ENCODE measurements around the gene MAPKAP1. TPM values are rescaled to one million over a fixed set of nuclear protein-coding genes. Genes with fewer than 3 reads are reported as not detected.

Gene MAPKAP1
- total RNA-seq, 1 donor from 2014 or later = 70.7 TPM

GRCh38 chr9:125505988-125506438 is 201.0 kb downstream of the MAPKAP1 start:
- intact Hi-C loops (cut with DNase I) = no loop called here
- DNase-seq (ENCODE audit: extremely low spot score in 2 of 2) = no peak
- Histone ChIP-seq H3K4me3 (no peak overlapping the region), H3K27me3 (no peaks in the 10 kb centered on the region), H3K27ac (peak overlapping the region; percentile 47), H3K36me3 (no peaks in the 10 kb centered on the region), H3K4me1 (peaks cover 22% of the 10 kb centered on the region), H3K9me3 (no peaks in the 10 kb centered on the region)
- TF ChIP-seq POLR2A (IDR thresholded peaks at IDR 0.05) (no peak), POLR2AphosphoS5 (IDR thresholded peaks at IDR 0.05; ENCODE audit: insufficient read depth in 1 of 2, low read depth in 1 of 2) (no peak), CTCF (IDR thresholded peaks at IDR 0.05) (no peak)

GRCh38 chr9:125504616-125505015 is 202.4 kb downstream of the MAPKAP1 start:
- Histone ChIP-seq H3K4me3 (no peak overlapping the region), H3K27ac (no peak overlapping the region), H3K27me3 (no peaks in the 10 kb centered on the region), H3K4me1 (peaks cover 15% of the 10 kb centered on the region), H3K9me3 (no peaks in the 10 kb centered on the region), H3K36me3 (no peaks in the 10 kb centered on the region)
- no peak for DNase-seq (ENCODE audit: extremely low spot score in 2 of 2)
- intact Hi-C loops (cut with DNase I) = no loop called here
- TF ChIP-seq POLR2AphosphoS5 (IDR thresholded peaks at IDR 0.05; ENCODE audit: insufficient read depth in 1 of 2, low read depth in 1 of 2) (no peak), POLR2A (IDR thresholded peaks at IDR 0.05) (no peak)

GRCh38 chr9:125497906-125498305 is 209.1 kb downstream of the MAPKAP1 start:
- Histone ChIP-seq H3K27ac (no peak overlapping the region), H3K27me3 (no peaks in the 10 kb centered on the region)
- intact Hi-C loops (cut with DNase I) = no loop called here

GRCh38 chr9:125497478-125497877 is 209.5 kb downstream of the MAPKAP1 start:
- H3K27me3 ChIP-seq = no peaks in the 10 kb centered on the region
- no peak for DNase-seq (ENCODE audit: extremely low spot score in 2 of 2)
- H3K4me1 ChIP-seq = no peaks in the 10 kb centered on the region
- H3K36me3 ChIP-seq = no peaks in the 10 kb centered on the region
- TF ChIP-seq POLR2A (IDR thresholded peaks at IDR 0.05) = no peak
- no peak for TF ChIP-seq CTCF (IDR thresholded peaks at IDR 0.05)
- no peak for TF ChIP-seq POLR2AphosphoS5 (IDR thresholded peaks at IDR 0.05; ENCODE audit: insufficient read depth in 1 of 2, low read depth in 1 of 2)
- no peak overlapping the region for H3K27ac ChIP-seq
- intact Hi-C loops (cut with DNase I) = no loop called here
- H3K9me3 ChIP-seq = no peaks in the 10 kb centered on the region
- H3K4me3 ChIP-seq = no peak overlapping the region

More at GRCh38 chr9:125497906-125498305, 209.1 kb downstream of the MAPKAP1 start:
- no peak for DNase-seq (ENCODE audit: extremely low spot score in 2 of 2)
- Histone ChIP-seq H3K4me1 (no peaks in the 10 kb centered on the region), H3K4me3 (no peak overlapping the region), H3K36me3 (no peaks in the 10 kb centered on the region), H3K9me3 (no peaks in the 10 kb centered on the region)
- TF ChIP-seq POLR2A (IDR thresholded peaks at IDR 0.05) (no peak), POLR2AphosphoS5 (IDR thresholded peaks at IDR 0.05; ENCODE audit: insufficient read depth in 1 of 2, low read depth in 1 of 2) (no peak), CTCF (IDR thresholded peaks at IDR 0.05) (no peak)

GRCh38 chr9:125496313-125496834 is 210.6 kb downstream of the MAPKAP1 start:
- Histone ChIP-seq H3K36me3 (no peaks in the 10 kb centered on the region), H3K27ac (no peak overlapping the region), H3K4me1 (no peaks in the 10 kb centered on the region), H3K9me3 (no peaks in the 10 kb centered on the region), H3K4me3 (no peak overlapping the region), H3K27me3 (no peaks in the 10 kb centered on the region)
- no peak for TF ChIP-seq POLR2AphosphoS5 (IDR thresholded peaks at IDR 0.05; ENCODE audit: insufficient read depth in 1 of 2, low read depth in 1 of 2)
- no peak for TF ChIP-seq POLR2A (IDR thresholded peaks at IDR 0.05)
- TF ChIP-seq CTCF (IDR thresholded peaks at IDR 0.05) = no peak
- intact Hi-C loops (cut with DNase I) = no loop called here
- DNase-seq (ENCODE audit: extremely low spot score in 2 of 2) = no peak

Data from vagina (tissue), 2 donors.